ENCODE results near the gene FOXP2. TPM values are rescaled to one million over a fixed set of nuclear protein-coding genes. Genes with fewer than 3 reads are reported as not detected.

The FOXP2 gene
- total RNA-seq, 1 experiment from 2014 or later = not detected

DNA sequence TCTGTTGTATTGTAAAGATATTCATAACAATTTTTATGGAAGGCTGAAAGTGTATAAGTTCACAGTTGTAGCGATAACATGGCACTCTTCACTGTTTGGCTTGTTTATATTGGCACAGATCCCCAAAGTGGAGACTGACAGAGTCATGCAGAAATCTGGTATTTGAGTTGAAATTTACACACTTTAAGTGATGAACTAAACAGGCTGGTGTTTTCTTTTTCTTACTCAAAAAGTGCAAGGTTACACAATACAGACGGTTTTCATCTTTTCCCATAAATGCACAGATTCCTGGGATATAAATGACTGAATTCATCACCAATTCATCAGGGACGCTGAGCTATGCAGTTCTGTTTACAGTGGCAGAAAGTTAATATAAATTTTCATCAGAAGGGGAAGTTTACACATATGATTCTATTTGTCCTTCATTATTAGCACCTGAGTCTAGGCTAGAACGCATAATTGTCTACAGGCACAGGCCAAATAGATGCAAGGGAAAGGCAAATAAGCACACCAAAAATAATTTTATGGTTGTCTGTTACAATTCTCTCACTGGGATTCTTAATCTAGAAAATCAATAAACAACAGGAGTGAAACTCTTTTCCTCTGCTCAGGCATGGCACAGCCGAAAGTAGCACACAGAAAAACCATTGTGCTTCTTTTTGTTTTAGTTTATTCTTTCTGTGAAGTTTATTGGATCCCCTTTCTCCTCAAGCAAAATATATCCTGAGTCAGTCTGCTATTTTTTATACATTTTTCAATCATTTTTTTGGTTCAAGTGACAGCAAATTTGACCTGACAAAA, 88.0 kb downstream of the FOXP2 start:
- Mint-ChIP-seq H3K27me3 (ENCODE audit: insufficient read depth, unreplicated experiment) (no peaks in the 10 kb centered on the region), H3K4me3 (ENCODE audit: unreplicated experiment) (no peak overlapping the region), H3K27ac (ENCODE audit: unreplicated experiment) (no peak overlapping the region), H3K4me1 (ENCODE audit: low read depth, unreplicated experiment) (no peaks in the 10 kb centered on the region), H3K36me3 (ENCODE audit: insufficient read depth, unreplicated experiment) (no peaks in the 10 kb centered on the region), H3K9me3 (ENCODE audit: unreplicated experiment) (no peaks in the 10 kb centered on the region)
- Histone ChIP-seq H3K36me3 (ENCODE audit: control insufficient read depth, insufficient read depth, low read length) (no peaks in the 10 kb centered on the region), H3K9me3 (no peaks in the 10 kb centered on the region), H3K27me3 (replicated peaks; ENCODE audit: control insufficient read depth, insufficient read depth, low read length) (no peaks in the 10 kb centered on the region), H3K4me3 (ENCODE audit: low read depth, low read length) (no peak overlapping the region), H3K4me1 (no peaks in the 10 kb centered on the region)
- CTCF ChIA-PET = no interaction called here
- no TSS peak for BruUV-seq (replicated peaks)
- DNase-seq = no peak
- POLR2A ChIA-PET = no interaction called here
- intact Hi-C loops (cut with micrococcal nuclease; ENCODE audit: unreplicated experiment) = no loop called here
- TF ChIP-seq, protein P1, sequence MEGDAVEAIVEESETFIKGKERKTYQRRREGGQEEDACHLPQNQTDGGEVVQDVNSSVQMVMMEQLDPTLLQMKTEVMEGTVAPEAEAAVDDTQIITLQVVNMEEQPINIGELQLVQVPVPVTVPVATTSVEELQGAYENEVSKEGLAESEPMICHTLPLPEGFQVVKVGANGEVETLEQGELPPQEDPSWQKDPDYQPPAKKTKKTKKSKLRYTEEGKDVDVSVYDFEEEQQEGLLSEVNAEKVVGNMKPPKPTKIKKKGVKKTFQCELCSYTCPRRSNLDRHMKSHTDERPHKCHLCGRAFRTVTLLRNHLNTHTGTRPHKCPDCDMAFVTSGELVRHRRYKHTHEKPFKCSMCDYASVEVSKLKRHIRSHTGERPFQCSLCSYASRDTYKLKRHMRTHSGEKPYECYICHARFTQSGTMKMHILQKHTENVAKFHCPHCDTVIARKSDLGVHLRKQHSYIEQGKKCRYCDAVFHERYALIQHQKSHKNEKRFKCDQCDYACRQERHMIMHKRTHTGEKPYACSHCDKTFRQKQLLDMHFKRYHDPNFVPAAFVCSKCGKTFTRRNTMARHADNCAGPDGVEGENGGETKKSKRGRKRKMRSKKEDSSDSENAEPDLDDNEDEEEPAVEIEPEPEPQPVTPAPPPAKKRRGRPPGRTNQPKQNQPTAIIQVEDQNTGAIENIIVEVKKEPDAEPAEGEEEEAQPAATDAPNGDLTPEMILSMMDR (IDR thresholded peaks at IDR 0.05; ENCODE audit: insufficient read depth in 1 of 2, low read depth in 1 of 2, low read length in 1 of 2, severe bottlenecking in 1 of 2, unreplicated experiment in 1 of 2) = no peak

DNA sequence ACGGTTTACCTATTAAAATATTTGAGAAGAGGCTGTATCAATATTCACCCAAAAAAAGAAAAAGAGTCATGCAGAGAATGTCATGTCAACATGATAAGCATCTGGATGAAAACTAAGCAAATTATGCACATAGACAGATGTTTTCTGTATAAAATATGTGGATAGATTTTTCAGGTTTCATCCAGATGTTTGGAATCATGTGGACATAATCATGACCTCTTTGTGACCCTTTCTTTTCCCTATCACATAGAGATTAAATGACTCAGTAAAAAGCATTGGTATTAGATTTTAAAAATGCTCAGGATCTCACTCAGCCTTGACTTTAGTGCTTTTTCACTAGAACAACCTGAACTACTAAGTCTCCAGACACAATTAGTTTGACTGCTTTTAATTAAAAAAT, 90.0 kb downstream of the FOXP2 start:
- Mint-ChIP-seq H3K27me3 (ENCODE audit: insufficient read depth, unreplicated experiment) (no peaks in the 10 kb centered on the region), H3K27ac (ENCODE audit: unreplicated experiment) (no peak overlapping the region), H3K9me3 (ENCODE audit: unreplicated experiment) (no peaks in the 10 kb centered on the region), H3K36me3 (ENCODE audit: insufficient read depth, unreplicated experiment) (no peaks in the 10 kb centered on the region), H3K4me3 (ENCODE audit: unreplicated experiment) (no peak overlapping the region), H3K4me1 (ENCODE audit: low read depth, unreplicated experiment) (no peaks in the 10 kb centered on the region)
- Histone ChIP-seq H3K9me3 (no peaks in the 10 kb centered on the region), H3K4me3 (ENCODE audit: low read depth, low read length) (no peak overlapping the region), H3K27me3 (replicated peaks; ENCODE audit: control insufficient read depth, insufficient read depth, low read length) (no peaks in the 10 kb centered on the region), H3K4me1 (no peaks in the 10 kb centered on the region), H3K36me3 (ENCODE audit: control insufficient read depth, insufficient read depth, low read length) (no peaks in the 10 kb centered on the region)
- ChIA-PET CTCF (no interaction called here), POLR2A (no interaction called here)
- BruUV-seq (replicated peaks) = no TSS peak
- intact Hi-C loops (cut with micrococcal nuclease; ENCODE audit: unreplicated experiment) = no loop called here
- DNase-seq = no peak
- TF ChIP-seq, protein P1 (IDR thresholded peaks at IDR 0.05; ENCODE audit: insufficient read depth in 1 of 2, low read depth in 1 of 2, low read length in 1 of 2, severe bottlenecking in 1 of 2, unreplicated experiment in 1 of 2) = no peak

DNA sequence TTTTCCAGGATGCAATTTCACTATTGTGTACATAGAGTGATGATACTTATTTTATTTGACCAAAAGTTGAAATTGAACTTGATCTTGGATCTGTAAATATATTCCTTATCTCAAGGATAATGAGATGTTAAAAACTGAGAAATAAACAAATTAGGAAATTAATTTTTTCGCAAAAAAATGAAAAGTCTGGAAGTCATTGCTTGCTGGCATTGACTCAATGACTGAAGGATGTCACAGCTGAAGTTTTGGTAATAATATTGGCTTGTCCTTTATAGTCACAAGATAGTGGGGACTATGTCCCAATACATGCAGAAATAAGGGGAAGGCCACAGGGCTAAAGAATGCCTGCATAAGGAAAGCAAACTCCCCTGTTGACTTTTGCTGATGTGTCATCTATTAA, 92.8 kb downstream of the FOXP2 start:
- no peak overlapping the region for H3K4me3 Mint-ChIP-seq (ENCODE audit: unreplicated experiment)
- Histone ChIP-seq H3K9me3 (no peaks in the 10 kb centered on the region), H3K36me3 (ENCODE audit: control insufficient read depth, insufficient read depth, low read length) (no peaks in the 10 kb centered on the region), H3K4me3 (ENCODE audit: low read depth, low read length) (no peak overlapping the region), H3K27me3 (replicated peaks; ENCODE audit: control insufficient read depth, insufficient read depth, low read length) (no peaks in the 10 kb centered on the region), H3K4me1 (no peaks in the 10 kb centered on the region)
- CTCF ChIA-PET = no interaction called here
- no peak overlapping the region for H3K27ac Mint-ChIP-seq (ENCODE audit: unreplicated experiment)
- no peaks in the 10 kb centered on the region for H3K36me3 Mint-ChIP-seq (ENCODE audit: insufficient read depth, unreplicated experiment)
- intact Hi-C loops (cut with micrococcal nuclease; ENCODE audit: unreplicated experiment) = no loop called here
- H3K4me1 Mint-ChIP-seq (ENCODE audit: low read depth, unreplicated experiment) = no peaks in the 10 kb centered on the region
- BruUV-seq (replicated peaks) = no TSS peak
- TF ChIP-seq, protein P1 (IDR thresholded peaks at IDR 0.05; ENCODE audit: insufficient read depth in 1 of 2, low read depth in 1 of 2, low read length in 1 of 2, severe bottlenecking in 1 of 2, unreplicated experiment in 1 of 2) = no peak
- H3K9me3 Mint-ChIP-seq (ENCODE audit: unreplicated experiment) = no peaks in the 10 kb centered on the region
- POLR2A ChIA-PET = no interaction called here
- DNase-seq = no peak
- no peaks in the 10 kb centered on the region for H3K27me3 Mint-ChIP-seq (ENCODE audit: insufficient read depth, unreplicated experiment)

Measured in Caco-2 (cell line).